ENCODE measurements around the gene SCYGR3. TPM values are rescaled to one million over a fixed set of nuclear protein-coding genes. Genes with fewer than 3 reads are reported as not detected.

Gene SCYGR3
- total and polyA plus RNA-seq, 2 donors (not counting 3 experiments of a cell fraction or from before 2014, with no cell fraction given) = not detected

DNA sequence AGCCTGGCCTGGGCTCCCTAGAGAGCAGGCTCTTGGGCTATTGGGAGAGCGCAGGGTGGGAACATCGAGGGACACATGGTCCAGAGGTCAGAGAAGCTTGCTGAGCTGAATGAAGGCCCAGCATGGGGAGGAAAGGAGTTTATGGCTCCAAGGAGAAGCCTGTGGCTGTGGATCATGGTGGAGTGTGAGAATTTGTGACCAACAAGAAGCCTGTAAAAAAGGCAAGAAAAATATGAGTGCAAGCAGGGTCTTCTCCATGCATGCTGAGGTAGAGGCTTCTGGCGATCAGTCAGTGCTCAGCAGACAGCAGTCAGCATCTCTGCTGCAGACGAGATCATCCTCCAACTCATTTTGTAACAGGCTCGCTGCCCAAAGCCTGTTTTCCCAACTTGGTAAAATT, 1.3 kb upstream of the SCYGR3 start:
- FAIRE-seq (no peak), DNase-seq (ENCODE audit: low read depth, low spot score) (no peak)
- Histone ChIP-seq H3K9me1 (replicated peaks; ENCODE audit: control insufficient read depth, extremely low read depth, insufficient read depth, low read length) (no peaks in the 10 kb centered on the region), H3K27me3 (ENCODE audit: control insufficient read depth in 2 of 2, insufficient read depth in 2 of 2, low read length in 2 of 2) (no peaks in the 10 kb centered on the region), H3K4me2 (ENCODE audit: insufficient read depth, low read length) (no peak overlapping the region), H3K4me1 (ENCODE audit: control insufficient read depth, extremely low read depth, insufficient read depth, low read length) (no peaks in the 10 kb centered on the region), H2AFZ (ENCODE audit: low read depth, low read length) (no peak overlapping the region), H3K79me2 (ENCODE audit: control insufficient read depth, insufficient read depth, low read length) (no peaks in the 10 kb centered on the region), H4K20me1 (replicated peaks; ENCODE audit: control insufficient read depth, extremely low read depth, insufficient read depth, low read length) (no peaks in the 10 kb centered on the region), H3K4me3 (replicated peaks in 1 of 3; ENCODE audit: insufficient read depth in 1 of 3, low read depth in 1 of 3, low read length in 3 of 3) (no peak overlapping the region), H3K27ac (ENCODE audit: insufficient read depth, low read depth, low read length) (no peak overlapping the region), H3K9ac (replicated peaks; ENCODE audit: extremely low read depth, insufficient read depth, low read length) (no peak overlapping the region), H3K36me3 (ENCODE audit: control insufficient read depth in 2 of 2, extremely low read depth in 1 of 2, insufficient read depth in 2 of 2, low read length in 2 of 2) (no peaks in the 10 kb centered on the region), H3K9me3 (replicated peaks; ENCODE audit: control insufficient read depth, insufficient read depth, low read length) (no peaks in the 10 kb centered on the region)
- dilution Hi-C loops (cut with MboI; ENCODE audit: extremely low pct_ligation_motif_present, low sequenced_read_pairs) (no loop called here), intact Hi-C loops (cut with micrococcal nuclease) (no loop called here)
- BruUV-seq (replicated peaks) = no TSS peak
- ChIA-PET CTCF (no interaction called here), POLR2A (no interaction called here)
- TF ChIP-seq MYC (IDR thresholded peaks at IDR 0.05; ENCODE audit: low read depth, low read length) (no peak), POLR2A (IDR thresholded peaks at IDR 0.05; ENCODE audit: low read depth, low read length) (no peak), EZH2 (IDR thresholded peaks at IDR 0.05; ENCODE audit: borderline replicate concordance, low read depth, low read length, severe bottlenecking) (no peak), POLR2AphosphoS5 (IDR thresholded peaks at IDR 0.05; ENCODE audit: insufficient read depth, low read depth, low read length) (no peak), GATA2 (IDR thresholded peaks at IDR 0.05; ENCODE audit: insufficient read depth, insufficient read length, low read depth, low read length) (no peak), JUN (IDR thresholded peaks at IDR 0.05; ENCODE audit: borderline replicate concordance, insufficient read depth, insufficient read length, low read depth) (no peak), FOS (IDR thresholded peaks at IDR 0.05; ENCODE audit: borderline replicate concordance, insufficient read depth, low read length) (no peak)
- TF ChIP-seq, protein P1, sequence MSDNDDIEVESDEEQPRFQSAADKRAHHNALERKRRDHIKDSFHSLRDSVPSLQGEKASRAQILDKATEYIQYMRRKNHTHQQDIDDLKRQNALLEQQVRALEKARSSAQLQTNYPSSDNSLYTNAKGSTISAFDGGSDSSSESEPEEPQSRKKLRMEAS (IDR thresholded peaks at IDR 0.05; ENCODE audit: insufficient read depth, insufficient read length) = no peak
- TF ChIP-seq, protein P2, sequence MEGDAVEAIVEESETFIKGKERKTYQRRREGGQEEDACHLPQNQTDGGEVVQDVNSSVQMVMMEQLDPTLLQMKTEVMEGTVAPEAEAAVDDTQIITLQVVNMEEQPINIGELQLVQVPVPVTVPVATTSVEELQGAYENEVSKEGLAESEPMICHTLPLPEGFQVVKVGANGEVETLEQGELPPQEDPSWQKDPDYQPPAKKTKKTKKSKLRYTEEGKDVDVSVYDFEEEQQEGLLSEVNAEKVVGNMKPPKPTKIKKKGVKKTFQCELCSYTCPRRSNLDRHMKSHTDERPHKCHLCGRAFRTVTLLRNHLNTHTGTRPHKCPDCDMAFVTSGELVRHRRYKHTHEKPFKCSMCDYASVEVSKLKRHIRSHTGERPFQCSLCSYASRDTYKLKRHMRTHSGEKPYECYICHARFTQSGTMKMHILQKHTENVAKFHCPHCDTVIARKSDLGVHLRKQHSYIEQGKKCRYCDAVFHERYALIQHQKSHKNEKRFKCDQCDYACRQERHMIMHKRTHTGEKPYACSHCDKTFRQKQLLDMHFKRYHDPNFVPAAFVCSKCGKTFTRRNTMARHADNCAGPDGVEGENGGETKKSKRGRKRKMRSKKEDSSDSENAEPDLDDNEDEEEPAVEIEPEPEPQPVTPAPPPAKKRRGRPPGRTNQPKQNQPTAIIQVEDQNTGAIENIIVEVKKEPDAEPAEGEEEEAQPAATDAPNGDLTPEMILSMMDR (IDR thresholded peaks at IDR 0.05; ENCODE audit: extremely low read depth in 1 of 2, insufficient read depth in 1 of 2, low read depth in 1 of 2, low read length in 2 of 2) = no peak

Data from endothelial cell of umbilical vein (primary cell).